ENCODE measurements around the gene KLF13.
"Not testable (repeated sequence)": the region's sequence is repeated elsewhere in the genome, so short reads cannot be mapped to it uniquely, and the experiment has no call there.

Gene KLF13

DNA sequence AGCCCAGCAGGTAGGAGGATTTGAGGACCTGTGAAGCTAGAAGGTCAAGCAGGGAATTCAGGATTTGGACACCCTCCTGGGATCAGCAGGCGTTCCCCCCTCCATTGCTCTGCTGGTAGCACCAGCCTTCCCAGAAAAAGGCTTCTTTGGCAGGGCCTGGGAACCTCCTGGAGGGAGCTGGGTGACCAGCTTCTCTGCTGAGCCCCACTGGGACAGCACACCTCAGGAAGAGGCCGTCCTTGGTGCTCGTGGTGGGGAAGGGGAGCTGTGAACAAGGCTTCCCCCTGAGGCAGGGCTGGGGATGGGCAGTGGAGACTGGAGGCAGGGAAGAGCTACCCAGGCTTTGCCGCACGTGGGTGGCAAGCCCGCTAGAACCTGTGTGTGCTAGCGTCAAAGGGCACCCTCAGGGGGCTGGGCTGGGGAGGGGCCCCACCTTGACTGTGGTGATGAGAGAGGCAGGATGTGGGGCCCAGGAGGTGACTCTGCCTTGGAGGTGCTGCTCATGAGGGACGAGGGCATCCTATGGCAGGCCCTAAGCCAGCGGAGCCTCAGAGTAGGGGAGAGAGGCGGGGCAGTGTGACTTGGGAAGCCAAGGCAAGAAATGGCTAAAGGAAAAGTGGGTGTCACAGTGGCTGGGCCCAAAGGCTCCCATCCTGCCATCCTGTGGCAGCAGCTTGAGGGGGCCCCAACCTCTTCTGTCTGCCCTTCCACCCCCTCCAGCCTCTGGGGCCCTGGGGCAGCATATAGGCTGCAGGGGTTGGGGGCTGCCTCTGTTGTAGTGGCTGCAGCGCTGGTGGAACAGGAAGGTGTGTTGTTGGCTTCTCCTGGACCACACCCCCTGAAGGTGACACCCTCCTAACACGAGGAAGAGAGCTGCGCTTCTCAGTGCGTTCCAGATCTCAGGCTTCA is 20.7 kb downstream of the KLF13 start:
- DNase-seq: no peak

DNA sequence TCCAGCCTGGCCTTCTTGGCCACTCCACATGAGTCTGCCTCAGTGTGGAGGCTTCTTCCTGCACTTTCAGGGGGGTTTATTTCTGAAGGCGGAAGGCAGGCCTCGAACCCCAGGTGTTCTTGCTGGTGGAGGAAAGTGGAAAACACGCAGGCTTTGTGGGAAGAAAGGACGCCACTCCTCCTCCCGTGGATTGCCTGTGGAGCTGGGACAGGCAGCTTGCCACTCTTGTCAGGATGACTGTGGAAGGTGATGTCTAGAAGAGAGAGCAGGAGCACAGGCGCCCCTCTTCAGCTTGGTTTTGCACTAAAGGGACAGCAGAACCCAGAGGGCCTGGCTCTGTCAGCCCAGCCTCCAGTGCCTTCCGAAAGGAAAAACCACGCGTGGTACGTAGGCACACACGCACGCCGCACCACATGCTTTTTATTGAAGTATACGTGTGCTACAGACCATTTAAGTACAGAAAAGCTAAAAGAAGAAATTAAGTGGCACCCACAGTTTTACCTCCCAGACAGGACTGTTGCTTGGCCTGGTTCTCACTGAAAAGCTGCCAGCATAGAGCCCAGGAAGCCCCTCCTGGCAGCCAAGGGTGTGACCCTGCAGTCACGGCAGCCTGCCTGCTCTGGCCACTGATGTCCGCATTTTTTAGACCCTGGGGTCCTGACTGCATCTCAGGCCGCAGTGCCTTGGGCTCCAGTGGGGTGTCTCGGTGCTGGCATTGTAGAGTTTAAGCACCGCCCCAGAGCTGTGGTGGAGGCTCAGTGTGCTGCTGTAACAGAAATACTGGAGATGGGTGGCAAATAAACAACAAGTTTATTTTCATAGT is 21.6 kb downstream of the KLF13 start:
- no peak for DNase-seq

DNA sequence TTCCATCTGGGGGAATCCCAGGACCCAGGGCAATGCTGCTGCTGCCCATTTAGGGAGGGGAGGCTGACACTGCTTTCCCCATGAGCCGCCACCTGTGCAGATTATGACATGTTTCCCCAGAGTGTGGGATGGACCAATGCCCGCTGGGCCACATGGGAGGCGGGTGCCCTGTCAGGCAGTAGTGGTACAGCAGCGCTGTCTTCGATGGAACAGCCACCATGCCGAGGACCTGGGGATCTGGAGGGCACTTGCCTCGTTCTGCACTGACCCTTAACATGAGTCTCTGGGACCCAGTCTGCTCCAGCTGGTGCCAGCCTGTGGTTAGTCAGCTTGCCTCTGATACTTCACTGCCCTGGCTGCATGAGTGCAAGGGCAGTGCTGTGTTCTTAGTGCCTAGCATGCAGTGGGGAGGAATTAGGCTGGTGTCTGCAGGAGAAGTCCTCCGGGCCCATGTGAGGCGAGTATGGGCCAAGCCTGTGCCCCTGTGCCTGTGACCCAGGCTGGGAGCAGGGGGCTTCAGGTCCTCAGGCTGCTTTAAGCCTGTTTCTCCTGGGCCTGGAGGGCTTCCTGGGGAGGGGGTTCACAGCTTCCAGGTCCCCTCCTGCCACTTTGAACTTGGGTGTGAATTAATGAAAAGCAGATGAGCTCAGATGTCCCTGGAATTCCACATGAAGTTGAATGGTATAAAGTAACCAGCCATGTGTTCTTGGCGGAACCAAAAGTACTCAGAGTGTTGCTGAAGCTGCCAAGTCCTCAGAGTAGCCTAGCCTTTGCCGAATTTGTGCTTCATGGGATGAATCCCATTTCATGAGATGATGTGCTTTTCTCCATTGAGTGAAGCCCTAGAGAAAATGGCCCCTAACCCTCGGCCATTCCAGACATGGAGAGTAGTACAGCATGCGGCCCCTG is 22.9 kb downstream of the KLF13 start:
- no peak for DNase-seq

DNA sequence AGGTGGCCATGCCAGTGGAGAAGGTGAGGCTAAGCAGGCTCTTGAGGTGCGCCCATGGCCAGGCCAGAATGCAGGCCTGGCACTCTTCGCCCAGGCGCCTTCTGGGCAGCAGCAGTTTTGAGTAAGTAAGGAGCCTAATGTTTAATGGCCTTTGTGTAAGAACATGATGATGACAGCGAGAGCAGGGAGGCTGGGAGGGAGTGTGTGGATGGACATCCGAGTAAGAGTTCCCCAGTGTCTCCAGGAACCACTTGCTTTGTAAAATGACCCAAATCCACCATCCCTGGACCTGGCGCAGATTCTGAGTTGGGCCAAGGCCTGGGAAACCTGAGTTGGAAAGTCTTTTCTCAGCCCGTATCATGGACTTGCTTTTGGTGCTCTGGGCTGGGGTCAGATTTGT is 24.1 kb downstream of the KLF13 start:
- no peak for DNase-seq

DNA sequence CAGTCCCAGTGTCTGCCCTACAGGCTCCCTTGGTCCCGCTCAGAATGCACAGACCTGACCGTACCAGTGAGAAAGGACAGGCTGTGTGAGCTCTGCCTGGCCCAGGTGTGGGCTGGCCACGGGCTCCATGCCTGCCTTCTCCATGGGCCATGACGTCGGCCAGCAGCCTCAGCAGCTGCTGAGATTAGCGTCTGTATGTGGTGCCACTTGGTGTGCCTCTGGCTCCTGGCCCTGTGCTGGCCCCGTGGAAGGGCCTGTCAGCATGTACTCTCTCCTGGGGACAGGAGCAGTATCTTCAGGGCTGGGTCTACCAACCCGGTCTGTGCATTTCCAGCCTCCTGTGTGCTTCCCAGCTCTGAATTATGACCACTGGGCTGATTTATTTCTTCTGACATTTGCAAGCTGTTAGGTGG is 25.7 kb downstream of the KLF13 start:
- peak; percentile 53 to 76 for DNase-seq

DNA sequence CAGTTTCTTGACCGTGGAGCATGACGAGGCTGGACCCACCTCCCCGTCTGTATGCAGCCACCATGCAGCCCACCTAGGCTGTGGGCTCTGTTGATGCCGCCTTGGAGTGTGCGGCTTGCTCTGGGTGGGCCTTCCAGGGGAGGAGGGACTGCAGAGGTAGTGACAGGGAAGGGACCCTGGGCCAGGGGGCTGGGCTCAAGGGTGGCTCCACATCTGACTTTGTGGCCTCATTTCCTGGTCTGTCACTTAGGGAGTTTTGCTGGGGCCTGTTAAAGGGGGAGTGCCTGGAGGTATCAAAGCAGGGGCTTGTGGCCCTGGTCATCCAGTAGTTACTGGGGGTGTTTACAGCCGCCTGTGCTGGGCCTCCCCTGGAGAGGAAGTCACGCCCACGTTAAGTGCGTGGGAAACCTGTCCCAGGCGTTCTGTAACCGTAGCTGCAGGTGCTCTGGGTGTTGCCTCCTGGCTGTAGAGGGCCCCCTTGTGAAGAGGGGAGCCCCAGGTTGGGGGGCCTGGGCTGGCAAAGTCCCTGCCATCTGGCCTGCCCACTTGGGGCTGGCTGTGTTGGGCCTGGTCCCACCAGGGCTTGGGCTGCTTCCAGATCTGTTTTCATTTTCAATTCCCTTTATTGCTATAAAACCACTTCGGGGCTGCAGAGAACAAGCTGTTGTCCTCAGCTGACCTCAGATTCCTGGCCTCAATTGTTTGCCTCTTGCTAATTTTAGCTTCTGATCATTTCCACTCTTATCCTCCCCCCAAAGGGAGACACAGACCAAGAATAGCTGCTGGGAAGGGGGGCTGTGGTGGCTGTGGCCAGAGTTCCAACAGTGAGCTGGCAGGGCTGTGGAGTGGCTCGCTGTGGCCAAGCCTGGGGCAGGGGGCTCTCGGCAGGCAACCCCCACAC is 26.5 kb downstream of the KLF13 start:
- DNase-seq: peak; percentile 19 to 50

DNA sequence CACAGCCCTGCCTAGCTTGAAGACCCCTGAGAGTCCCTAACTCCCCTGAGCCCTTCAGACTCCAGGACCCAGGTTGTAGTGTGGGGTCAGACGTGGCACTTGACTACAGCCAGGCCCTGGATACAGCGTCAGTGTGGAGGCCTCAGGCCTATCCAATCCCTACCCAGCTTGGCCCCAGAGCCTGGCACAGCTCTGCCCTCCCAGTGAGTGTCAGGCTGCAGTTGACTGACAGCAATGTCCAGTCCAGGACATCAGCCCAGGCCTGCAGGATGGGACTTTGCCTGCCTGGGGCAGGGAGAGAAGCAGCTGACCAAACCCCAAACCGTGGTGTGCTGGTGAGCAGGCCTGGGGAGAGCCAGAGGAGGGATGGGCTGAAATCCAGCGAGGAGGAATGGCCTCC is 27.3 kb downstream of the KLF13 start:
- no peak for DNase-seq

DNA sequence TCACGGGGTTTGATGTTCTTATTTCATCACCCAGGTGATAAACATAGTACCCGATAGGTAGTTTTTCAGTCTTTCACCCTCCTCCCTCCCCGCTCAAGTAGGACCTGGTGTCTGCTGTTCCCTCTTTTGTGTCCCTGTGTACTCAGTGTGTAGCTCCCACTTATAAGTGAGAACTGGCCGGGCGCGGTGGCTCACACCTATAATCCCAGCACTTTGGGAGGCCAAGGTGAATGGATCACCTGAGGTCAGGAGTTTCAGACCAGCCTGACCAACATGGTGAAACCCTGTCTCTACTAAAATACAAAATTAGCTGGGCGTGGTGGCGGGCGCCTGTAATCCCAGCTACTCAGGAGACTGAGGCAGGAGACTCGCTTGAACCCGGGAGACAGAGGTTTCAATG is 29.5 kb downstream of the KLF13 start:
- DNase-seq: not testable (repeated sequence)

DNA sequence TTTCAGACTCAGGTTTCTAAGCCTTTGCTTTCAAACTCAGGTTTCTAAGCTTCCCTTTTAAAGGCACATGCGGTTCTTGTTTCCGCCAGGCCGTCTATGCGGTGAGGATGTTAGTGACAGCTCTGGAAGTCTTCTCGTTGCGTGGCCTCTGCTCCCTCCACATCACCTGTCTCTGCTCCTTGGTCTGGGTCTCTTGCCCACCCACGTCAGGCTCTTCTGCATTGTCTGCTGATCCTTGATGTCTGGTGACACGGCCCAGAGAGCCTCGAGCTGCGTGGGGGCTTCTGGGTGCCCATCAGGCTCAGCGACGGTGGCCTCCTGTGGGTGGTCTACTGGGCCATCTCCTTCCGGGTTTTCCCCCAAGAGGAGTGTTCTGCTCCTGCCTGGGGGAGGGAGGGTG is 30.5 kb downstream of the KLF13 start:
- DNase-seq: no peak

DNA sequence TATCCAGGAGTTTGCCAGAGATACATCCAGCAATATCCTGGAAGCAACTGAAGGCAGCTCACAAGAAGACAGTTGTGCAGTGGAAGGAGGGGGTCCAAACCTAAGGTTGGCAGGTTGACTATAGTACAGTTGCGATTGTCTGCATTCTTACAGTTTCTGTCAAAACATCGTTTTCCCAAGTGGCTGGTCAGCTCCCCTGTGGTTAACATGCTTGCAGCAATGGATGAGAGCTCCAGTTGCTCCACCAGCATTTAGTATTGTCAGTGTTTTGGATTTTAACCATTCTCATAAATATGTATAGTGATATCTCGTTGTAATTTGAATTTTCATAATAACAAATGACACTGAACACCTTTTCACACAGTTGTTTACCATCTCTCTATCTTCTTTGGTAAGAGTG is 31.5 kb downstream of the KLF13 start:
- DNase-seq: no peak

DNA sequence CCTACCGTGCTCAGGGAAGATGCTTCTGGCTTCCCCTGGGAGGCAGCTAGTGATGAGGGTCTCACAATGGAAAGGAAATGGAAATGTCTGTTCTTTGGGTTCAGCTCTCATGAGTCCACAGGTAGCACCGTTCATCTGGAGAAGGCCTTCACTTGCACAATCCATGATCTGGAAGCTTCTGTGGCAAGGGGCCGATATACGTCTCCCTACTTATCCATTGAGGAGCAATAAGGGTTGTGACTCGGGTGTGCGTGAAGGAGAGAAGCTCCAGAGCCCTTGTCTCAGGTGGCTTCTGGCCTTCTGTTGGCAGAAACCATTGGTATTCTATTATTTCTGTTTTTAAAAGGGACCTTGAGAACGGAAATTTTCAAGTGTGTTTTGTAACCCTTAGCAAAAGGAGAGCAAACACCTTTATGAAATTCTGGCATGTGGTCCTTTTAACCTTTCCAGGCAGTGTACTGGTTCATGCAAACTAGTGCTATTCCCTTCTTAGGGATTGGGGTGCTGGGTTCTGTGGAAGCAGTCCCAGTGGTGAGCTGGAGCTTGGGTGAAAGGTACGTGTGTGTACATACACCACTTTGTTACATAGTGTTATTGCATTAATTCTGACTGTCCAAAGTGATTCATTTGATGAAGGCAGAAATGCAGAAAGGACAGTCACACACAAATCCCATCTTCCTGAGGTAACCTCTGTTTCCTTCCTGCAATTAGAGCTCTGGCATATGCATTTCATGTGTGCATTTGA is 32.5 kb downstream of the KLF13 start:
- DNase-seq: no peak

DNA sequence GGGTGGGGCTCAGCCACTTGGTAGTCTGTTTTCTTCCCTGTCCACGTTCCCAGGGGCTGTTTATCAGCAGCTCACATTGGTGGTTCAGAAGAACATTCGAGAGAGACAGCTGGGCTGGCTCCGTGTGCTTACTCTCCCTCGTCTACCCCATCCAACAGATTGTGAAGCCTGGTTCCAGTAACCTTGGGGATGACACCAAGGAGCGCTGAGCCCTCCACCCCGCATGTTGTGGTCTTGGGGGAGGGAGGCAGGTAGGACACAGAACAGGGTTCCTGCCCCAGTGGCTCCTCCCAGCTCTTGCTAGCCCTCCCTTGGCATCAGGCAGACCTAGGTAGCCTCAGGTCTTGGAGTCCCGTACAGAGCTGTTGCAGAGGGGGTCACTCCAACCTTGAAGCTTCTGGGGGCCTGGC is 33.1 kb downstream of the KLF13 start:
- no peak for DNase-seq

DNA sequence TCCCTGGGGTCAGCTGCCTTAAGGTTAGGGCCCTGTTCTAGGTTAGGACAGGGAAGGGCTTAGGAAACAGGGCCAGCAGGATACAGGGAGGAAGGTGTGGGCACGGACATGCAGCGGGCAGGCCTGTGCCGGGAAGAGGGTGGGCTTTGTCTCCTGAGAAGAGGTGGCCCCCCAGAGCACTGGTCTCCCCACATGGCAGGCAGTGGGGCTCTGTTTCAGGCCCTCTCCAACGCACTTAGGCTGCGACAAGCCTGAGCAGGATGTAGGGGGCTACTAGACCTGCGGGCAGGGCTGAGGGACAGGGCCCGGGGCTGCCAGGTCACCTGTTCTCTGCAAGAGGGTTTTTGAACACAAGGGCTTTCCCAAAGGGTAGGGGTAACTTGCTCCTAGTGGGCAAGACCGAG is 33.5 kb downstream of the KLF13 start:
- DNase-seq: no peak

DNA sequence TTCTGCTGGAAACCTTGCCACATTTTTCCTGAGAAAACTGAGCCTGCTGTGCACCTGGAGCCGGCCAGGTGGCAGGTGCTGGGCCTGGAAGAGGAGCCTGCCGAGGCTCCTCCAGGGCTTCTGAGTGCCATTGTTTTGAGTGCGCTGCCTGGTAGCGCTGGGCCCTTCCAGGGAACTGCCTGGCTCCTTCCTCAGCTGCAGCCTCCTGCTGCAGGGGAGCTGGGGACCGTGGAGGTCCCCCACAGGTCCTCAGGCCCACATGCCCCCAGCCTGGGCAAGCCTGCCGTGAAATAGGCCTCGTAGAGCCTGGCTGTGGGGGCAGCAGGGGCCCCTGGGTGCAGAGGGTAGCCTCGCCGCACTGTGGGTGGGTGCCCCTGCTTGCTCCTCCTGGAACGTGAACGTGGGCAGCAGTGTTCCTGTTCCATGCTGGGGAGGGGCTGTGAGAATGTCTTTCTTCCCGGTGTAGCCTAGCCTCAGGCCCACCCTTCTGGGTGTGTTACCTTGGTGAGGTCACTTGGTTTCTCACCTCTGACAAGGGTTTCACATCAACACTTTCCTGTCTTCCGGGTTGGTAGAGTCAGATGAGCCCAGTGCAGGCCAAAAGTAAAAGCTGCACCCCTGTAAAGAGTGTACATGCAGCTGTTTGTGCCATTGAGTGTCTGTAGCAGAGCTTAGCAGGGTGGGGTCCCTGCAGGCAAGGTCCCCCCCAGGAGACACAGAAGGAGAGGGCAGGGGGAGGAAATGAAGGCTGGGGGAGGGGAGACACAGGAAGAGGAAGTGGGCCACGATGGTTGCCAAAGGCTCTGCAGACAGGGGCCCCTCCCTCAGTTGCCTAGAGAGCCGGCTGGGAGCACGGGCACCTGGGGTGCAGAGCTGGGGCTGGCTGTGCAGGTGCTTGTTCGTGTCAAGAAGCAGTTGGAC is 34.5 kb downstream of the KLF13 start:
- DNase-seq: peak; percentile 31 to 59

DNA sequence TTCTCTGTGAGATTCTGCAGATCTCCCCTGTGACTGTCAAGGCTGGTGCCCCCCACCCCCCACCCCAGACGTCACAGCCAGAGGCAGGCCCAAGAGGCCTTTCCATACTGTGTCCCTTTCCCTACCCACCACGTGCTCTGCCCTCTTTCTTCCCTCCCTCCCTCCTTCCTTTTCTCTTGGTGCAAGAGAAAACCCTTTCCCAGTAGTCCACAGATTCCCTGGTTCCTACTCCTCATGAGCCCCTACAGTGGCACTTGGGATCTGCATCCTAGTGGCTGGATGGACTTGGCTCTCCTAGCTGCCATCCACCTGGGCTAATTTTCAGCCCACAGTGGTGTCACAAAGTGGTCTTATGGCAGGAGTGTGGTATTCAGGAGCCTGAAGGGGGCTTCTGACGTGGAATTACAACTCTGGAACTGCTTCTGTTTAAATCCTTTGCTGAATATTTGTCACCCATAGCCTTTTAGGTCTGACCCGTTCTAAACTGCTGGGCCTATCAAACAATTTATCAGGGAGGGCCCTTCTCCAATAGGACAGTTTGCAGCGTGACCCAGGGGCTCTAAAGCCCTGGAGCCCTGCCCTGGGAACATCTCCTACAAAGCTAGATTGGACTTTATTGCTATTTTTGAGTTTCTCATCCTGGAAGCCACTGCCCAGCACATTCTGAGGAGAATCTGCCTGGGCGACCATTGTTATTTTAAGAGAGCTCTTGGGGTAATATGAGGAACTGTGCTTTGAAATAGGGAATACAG is 35.3 kb downstream of the KLF13 start:
- DNase-seq: peak; percentile 30 to 59

DNA sequence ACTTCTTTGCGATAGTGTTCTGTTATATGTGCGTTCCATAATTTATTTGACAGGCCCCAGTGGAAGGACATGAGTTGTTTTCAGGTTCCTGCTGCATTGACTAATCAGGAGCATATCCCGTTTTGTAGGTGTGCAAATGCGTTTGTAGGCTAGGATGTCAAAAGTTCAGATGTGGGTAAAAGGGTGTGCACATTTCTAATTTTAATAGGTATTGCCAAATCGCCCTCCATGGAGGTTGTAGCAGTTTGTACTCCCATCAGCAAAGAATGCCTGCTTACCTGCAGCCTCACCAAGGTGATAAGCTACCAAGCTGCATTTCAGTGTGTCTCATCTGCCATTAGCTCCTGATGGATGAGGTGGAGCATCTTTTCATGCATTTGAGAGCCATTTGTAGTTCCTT is 36.3 kb downstream of the KLF13 start:
- DNase-seq: no peak

DNA sequence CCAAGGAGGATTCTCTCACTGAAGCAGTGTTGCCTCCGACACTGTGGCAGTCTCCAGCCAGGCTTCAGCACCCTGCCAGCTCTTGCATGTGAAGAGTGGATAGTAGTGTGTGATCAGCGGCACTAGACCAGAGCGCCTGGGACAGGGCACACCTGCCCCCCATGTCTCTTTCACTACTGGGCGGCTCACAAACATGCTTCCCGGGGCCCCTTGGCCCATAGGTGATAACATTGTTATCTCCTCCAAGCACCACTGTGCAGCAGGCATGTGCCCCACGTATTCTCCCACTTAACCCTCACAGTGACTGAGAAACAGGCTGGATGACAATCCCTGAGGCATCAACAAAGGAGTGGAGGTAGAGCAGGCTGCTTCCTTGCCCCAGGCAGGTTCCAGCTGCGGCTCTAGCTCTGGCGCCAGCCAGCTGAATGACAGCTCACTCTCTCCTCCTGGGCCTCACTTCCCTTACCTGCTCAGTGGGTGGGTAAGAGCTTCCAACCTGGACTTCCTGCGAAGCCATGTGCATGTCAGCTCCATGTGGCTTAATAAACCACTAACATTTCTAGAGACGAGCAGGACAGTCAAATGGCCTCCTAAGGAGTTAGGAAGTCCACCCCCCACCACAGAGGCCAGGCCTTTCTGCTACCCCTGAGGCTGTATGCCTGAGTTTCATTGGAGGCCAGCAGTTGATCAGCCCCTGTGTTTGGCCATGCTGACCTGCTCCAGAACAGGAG is 37.8 kb downstream of the KLF13 start:
- no peak for DNase-seq

DNA sequence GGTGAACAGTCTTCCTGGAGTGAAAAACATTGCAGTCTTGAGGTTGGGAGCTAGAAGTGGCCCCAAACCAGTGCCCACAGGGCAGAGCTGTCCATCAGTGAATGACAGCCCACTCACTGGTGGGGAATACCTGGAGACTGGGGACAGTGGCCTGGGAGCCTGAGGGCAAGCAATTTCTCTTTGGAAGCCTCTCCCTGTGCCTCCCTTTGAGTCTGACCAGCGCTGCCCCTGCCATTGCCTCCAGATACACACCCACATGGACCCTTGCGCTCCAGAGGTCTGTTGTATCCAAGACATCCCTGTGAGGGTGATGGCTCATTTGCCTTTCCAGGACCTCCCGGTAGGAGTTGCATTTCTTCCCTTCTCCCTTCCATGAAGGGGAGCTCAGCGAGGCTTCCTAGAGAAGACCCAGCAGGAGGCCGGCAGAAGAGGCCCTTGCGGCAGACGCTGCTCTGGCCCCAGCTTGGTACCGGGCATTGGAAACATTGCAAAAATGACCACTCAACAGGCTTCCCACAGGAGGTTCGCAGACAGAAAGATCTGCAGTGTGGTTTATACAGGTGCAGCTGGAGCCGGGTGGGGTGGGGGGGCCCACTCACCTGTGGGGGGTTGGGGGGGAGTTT is 38.5 kb downstream of the KLF13 start:
- DNase-seq: no peak

Data from SHP77 (cell line).